NCI-H345 treated with DMSO at 0.1 percent for 48 hours (cell line): ENCODE results near the gene OR2W3.

Experiments
- DNase-seq: peaks from one replicate; lab custom pipeline; 2025; ENCODE audit not compliant: unreplicated experiment; lab: John Stamatoyannopoulos, UW

The OR2W3 gene

GRCh38 chr1:247895163-247895637, at the start of gene OR2W3:
Gene OR2W3 (plus strand): TSS chr1:247895587. CDS start chr1:247895587, 0 bp downstream.
- no peak for DNase-seq

DNA sequence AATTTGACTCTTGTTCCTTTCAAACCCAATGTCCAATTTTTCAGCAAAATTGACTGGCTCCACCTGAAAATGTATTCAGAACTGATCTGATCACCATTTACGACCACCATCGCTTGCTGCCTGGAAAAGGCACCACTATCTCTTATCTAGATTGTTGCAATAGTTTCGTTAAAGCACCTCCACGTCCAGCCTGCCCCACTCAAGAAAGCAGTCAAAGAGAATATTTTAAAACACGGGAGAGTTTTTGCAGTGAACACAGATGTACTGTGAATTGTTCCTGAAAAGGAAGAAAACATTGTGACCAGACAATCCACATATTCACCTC, 49.7 kb upstream of the OR2W3 start:
- no peak for DNase-seq

DNA sequence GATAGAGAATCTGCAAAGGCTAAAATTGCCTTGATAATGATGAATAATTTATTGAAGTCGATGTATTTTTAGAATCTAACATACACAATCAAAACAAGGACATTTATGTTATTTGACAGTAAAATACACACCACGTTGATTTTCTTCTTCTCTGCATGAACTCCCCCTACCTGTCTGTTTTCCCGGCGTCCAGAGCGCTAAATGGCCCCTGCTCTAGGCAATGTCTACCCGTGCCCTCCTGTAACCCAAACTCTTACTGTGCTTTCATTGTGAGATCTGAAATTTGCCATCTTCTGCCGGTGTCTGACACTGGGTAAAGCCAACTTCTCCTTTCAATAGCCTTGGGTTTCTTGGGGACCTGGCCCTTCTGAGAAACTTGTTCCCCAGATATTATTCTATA, 47.0 kb upstream of the OR2W3 start:
- no peak for DNase-seq

- DNase-seq = no peak
Measured at GRCh38 chr1:247849616-247850015, 45.8 kb upstream of the OR2W3 start.

- no peak for DNase-seq
Measured at GRCh38 chr1:247854899-247855545, 40.4 kb upstream of the OR2W3 start.

GRCh38 chr1:247855911-247856310, 39.5 kb upstream of the OR2W3 start:
- no peak for DNase-seq

DNA sequence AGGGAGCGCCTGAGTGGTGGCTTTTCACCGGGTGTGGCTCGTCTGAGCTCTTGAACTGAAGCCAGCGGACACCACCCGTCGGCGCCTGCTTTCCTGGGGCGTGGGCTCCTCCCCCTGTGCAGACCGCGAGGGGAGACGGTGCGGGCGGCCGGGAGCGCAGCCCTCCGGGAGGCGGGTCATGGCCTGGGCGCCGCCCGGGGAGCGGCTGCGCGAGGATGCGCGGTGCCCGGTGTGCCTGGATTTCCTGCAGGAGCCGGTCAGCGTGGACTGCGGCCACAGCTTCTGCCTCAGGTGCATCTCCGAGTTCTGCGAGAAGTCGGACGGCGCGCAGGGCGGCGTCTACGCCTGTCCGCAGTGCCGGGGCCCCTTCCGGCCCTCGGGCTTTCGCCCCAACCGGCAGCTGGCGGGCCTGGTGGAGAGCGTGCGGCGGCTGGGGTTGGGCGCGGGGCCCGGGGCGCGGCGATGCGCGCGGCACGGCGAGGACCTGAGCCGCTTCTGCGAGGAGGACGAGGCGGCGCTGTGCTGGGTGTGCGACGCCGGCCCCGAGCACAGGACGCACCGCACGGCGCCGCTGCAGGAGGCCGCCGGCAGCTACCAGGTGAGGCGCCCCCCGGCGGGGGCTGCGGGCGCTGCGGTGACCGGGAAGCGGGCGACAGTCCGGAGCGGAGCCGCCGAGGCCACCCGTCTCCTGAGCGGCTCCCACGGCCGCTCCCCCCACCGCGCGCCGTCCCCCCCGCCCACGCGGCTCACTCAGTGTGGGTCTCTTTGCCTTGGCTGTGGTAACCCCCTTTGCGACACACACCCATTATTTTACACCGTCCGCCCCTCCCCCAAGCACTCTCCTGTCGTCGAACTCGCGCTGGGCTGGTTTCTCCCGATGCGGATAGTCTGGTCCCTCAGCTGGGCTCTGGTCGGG, 38.1 kb upstream of the OR2W3 start, which contains the start of gene TRIM58:
Gene TRIM58 (plus strand): TSS at position 119 of the 916 bp plus-strand sequence. CDS start 60 bp downstream, at position 179.
- no peak for DNase-seq

DNA sequence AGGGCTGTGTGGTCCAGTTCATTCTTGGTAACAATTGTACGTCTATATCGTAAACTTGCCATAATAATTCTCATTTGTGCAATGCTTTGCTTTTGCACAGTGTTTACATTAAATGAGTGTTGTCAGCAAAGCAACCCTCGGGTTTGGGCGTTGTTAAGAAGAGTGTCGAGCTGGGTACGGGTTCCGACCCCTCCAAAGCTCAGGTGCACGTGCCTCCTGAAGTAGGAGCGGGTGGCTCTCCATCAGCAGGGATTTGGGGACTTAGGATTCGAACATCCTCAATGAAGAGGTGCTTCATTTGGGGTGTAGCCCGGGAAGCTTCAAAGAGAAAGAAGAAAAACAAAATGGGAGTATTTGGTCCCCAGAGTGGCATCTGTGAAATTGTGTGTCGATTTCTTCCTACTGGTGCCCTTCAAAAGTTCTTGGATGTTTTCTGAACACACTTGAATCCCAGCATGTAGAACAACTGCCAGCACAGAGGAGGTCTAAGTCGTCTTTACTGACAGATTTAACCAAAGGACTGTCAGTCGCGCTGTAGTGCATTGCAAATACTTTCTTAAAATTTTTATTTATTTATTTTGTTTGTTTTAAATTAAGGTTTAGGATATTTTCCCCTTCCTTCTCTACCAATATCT, 37.3 kb upstream of the OR2W3 start:
- DNase-seq = no peak

DNA sequence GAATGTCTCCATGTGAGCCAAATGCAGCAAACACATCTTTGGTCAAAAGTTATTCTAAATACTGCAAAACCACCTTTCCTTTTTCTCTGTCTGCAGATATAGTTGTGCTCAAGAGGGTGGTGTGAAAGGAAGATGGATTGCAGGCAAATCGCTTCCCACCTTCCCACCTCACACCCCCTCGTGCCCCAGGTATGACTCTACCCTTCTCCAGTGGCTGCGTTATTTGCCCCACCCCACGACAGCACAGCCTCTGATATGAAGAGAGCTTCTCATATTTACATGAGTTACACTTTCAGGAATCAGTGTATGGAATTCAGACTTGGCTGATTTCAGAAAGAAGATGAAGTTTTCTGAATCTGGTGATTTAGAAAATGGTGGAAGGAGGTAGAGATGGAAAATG, 32.6 kb upstream of the OR2W3 start:
- no peak for DNase-seq

DNA sequence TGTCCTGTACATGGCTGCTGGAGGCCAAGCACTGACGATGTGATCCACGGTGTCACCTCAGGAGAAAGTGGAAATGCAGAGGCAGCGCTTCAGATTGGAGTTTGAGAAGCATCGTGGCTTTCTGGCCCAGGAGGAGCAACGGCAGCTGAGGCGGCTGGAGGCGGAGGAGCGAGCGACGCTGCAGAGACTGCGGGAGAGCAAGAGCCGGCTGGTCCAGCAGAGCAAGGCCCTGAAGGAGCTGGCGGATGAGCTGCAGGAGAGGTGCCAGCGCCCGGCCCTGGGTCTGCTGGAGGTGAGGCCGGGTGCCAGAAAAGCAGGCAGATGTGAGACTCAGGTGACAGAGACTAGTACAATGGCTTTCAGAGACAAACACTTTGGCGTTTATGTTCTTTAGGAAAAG, 30.7 kb upstream of the OR2W3 start:
- DNase-seq = no peak

DNA sequence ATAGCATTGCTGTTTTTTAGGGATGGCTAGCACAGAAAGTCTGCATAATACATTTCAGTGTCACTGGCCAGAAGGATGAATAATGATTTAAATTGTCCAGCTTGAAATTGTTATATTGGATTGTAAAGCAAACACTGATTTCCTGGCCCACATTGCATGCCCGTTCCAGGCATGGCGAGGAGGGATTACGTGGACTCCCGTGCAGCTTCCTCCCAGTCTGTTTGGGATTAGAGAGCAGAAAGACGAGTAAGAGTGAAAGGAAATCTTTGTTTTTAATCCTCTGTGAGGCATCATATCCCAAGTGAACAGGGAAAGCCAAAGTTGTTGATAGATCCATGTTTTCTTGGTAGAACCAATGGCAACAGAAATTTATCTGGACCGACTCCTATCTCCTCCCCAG, 30.0 kb upstream of the OR2W3 start:
- DNase-seq = no peak

- DNase-seq = no peak
Measured at GRCh38 chr1:247883346-247883745, 12.0 kb upstream of the OR2W3 start.

- DNase-seq = no peak
Measured at GRCh38 chr1:247884797-247885413, 10.5 kb upstream of the OR2W3 start.

DNA sequence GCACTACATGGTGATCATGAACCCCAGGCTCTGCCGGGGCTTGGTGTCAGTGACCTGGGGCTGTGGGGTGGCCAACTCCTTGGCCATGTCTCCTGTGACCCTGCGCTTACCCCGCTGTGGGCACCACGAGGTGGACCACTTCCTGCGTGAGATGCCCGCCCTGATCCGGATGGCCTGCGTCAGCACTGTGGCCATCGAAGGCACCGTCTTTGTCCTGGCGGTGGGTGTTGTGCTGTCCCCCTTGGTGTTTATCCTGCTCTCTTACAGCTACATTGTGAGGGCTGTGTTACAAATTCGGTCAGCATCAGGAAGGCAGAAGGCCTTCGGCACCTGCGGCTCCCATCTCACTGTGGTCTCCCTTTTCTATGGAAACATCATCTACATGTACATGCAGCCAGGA, 589 bp downstream of the OR2W3 start:
- DNase-seq = no peak

DNA sequence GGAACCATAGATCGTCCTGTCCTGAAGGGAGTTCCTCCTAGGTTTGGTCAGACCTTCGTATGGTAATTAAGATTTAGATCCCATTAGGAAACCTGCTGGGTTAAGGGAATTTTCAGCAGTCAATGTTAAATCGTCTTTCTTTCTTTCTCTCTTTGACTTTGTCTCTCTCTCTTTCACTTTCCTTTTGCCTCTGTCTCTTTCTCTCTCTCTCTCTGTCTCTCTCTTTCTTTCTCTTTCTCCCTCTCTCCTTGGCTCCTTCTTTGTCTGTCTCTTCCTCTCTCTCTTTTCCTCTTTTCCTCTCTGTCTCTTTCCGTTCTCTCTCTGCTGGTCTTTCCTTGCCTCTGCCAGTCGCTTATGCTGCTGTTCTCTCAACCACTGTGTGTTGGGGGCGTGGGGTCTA, 8.7 kb downstream of the OR2W3 start:
- no peak for DNase-seq

DNA sequence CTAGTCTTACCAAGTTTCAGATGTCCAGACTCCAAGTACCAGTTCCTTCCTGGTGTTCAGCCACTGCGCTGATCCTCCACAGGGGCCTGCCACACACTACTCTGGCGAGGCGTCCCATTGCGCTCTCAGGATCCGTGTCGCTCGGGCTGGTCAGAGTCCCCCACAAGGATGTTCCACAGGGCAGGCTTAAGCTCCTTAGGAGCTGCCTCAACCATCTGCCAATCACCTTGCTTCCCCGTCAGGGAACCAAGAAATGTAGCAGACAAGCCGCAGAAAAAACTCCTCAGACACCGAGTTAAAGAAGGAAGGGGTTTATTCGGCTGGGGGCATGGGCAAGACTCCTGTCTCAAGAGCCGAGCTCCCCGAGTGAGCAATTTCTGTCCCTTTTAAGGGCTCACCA, 9.8 kb downstream of the OR2W3 start:
- no peak for DNase-seq

DNA sequence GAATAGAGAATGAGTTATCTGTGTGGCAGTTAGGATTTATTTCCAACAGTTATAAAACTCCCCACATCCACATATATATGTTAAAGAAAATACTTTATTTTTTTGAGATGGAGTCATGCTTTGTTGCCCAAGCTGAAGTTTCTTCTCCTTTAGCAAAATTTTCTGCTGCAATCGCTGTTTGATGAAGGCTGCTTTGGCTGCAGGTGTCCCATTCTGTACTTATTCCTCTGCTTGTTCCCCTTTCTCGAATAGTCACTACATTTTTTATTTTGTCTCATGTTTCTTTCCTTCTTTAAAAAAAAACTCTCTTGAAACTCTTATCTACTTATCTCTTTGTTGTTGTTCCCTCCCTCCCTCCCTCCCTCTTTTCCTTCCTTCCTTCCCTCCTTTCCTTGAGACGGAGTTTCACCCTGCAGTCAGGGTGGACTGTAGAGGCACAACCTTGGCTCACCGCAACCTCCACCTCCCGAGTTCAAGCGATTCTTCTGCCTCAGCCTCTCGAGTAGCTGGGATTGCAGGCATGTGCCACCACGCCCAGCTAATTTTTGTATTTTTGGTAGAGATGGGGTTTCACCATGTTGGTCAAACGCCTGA, 10.6 kb downstream of the OR2W3 start:
- DNase-seq = no peak

DNA sequence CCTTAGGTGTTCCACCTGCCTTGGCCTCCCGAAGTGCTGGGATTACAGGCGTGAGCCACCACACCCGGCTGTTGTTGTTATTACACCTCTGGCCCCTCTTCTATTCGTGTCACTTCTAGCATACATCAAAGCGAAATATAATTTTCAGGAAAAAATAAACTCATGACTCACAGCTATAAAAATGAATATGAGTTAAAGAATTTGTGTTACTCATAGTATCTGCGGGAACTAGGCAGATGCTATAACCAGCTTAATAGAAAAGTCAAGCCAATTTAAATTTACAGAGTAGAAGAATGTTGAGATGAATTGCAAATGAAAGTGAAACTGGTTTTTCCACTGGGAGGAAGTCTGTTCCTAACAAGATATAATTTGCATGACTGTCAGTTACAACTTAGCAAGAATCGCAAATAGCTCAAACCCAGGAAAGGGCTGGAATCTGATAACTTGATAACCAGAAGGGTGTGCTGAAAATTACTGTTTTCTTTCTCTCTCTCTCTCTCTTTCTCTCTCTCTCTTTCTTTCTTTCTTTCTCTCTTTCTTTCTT, 11.2 kb downstream of the OR2W3 start:
- DNase-seq = no peak

- no peak for DNase-seq
Measured at GRCh38 chr1:247908766-247909165, 13.4 kb downstream of the OR2W3 start.

- no peak for DNase-seq
Measured at GRCh38 chr1:247913786-247914185, 18.4 kb downstream of the OR2W3 start.
